Measurements from ENCODE around the gene HOXA10.

Gene HOXA10

DNA sequence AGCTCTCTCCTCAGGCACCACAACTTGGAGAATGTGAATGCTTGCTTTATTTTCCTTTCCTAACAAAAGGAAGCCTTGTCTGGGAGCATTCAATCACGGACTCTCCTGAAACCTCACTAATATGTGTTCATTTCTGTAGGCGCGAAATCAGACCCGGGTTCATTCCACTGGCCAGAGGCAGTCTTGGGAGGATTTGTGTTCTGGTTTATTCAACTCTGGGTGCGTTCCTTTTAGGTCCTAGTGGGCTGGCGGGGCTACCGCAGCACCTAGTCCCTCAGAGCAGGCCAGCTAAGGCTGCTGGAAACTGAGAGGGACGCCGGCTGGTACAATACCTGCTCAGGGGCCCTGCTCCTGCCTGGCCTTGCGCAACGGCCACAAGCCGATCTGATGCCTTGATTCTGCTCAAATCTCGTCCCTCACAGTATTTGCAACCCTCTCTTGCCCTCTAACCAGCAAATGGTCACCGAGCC is 51.1 kb downstream of the HOXA10 start:
- H3K4me3 ChIP-seq (ENCODE audit: low read length), result no peak overlapping the region
- TF ChIP-seq ZNF274 (IDR thresholded peaks at IDR 0.05; ENCODE audit: low read depth, low read length), result no peak

DNA sequence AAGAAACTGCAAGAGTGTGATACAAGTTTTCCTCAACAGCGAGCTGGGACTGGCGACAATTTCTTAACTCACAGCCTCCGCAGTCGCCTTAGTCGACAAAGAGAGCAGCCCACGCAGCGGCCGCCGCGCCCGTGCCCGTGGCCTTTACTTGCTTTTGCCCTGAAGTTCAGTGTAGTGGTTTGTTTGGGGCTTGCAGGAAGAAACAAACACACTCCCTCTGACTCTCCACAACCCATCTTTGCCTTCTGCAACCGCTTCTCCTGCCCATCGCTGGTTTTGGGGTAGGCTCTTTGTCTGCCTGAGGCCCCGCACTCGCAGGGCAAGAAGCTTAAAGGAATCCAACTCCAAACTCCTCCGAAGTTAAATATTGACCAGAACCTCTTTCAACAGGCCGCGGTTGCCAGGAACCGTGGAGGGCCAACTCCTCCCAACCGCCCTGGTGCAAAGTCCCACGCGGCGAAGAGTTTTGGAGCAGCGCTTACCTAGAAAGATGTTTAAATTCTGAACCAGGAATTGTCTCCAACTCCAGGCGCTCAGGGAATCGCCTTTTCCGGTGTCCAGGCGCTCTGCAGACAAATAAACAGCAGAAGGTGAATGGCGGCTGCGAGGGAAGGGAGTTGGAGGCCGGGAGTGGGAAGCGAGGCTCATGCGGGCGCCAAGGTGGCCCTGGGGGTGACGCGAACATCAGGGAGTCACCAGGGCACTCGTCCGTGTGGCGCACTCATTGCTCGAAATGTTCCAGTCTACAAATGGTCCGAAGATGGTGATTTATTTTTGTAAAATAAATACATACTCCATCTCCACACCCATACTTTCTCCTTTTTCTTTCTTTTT is 51.8 kb downstream of the HOXA10 start:
- H3K4me3 ChIP-seq (ENCODE audit: low read length), result no peak overlapping the region

DNA sequence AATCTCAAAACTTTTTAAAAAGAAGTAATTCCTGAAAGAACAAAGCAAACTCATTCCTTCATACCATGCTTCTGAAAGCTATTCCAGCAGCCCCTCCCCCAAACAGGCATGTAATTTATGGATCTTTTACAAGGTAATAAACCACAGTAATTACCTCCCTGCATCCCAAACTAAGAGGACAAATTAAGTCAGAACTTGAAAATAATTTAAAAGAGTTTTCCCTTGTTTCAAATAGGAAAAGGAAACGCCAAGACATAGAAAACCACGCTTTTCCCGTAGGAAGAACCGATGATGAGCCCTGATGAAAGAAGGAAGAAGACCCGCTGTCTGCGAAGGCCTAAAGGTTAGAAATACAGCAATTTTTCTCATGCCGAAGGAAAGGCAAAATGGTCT is 52.4 kb downstream of the HOXA10 start:
- TF ChIP-seq ZNF274 (IDR thresholded peaks at IDR 0.05; ENCODE audit: low read depth, low read length), result no peak
- H3K4me3 ChIP-seq (ENCODE audit: low read length), result no peak overlapping the region

More for the DNA sequence above, 51.8 kb downstream of the HOXA10 start:
- no peak for TF ChIP-seq ZNF274 (IDR thresholded peaks at IDR 0.05; ENCODE audit: low read depth, low read length)

Measured in GM08714 (cell line).